Lower leg skin (tissue), 3 donors: ENCODE data around the gene ATP6AP1.

Experiments
- CTCF ChIP-seq, 3 donors: fragments of 450-650 bp; IDR thresholded peaks; one replicate each; pipeline ENCODE4 v1.5.1; 2016; ENCODE audit warnings: antibody characterized with exemption in 3 of 3, mild to moderate bottlenecking in 3 of 3, moderate library complexity in 2 of 3
- POLR2A ChIP-seq, 2 donors: fragments of 450-650 bp; IDR thresholded peaks; one replicate each; pipeline ENCODE4 v1.6.1; 2016 to 2017; ENCODE audit warnings: antibody characterized with exemption in 2 of 2, mild to moderate bottlenecking in 1 of 2, moderate library complexity in 1 of 2

- TF ChIP-seq POLR2A (IDR thresholded peaks at IDR 0.05) (no peak), CTCF (IDR thresholded peaks at IDR 0.05) (no peak)
These were observed 12.3 kb downstream of the ATP6AP1 start for GRCh38 chrX:154440623-154441357.
